HUDEP-2 (cell line): Measurements from ENCODE around the gene BABAM2.

ENCODE experiments used
- DNase-seq, 76 experiments: peaks; one replicate each; lab custom pipeline; 2025; ENCODE audit not compliant: unreplicated experiment in 76 of 76; lab: John Stamatoyannopoulos, UW

Gene BABAM2

GRCh38 chr2:28348149-28348567 is 457.6 kb downstream of the BABAM2 start:
- no peak for DNase-seq

- DNase-seq = no peak
Observed at GRCh38 chr2:28348921-28349320, 458.4 kb downstream of the BABAM2 start.

- no peak for DNase-seq
Observed at GRCh38 chr2:28349546-28350165, 459.1 kb downstream of the BABAM2 start.

GRCh38 chr2:28350196-28350595 is 459.7 kb downstream of the BABAM2 start:
- no peak for DNase-seq

- DNase-seq = no peak
Observed at GRCh38 chr2:28350791-28351285, 460.3 kb downstream of the BABAM2 start.

GRCh38 chr2:28351621-28352020 is 461.1 kb downstream of the BABAM2 start:
- no peak for DNase-seq

- DNase-seq = no peak
Observed at GRCh38 chr2:28352104-28352503, 461.6 kb downstream of the BABAM2 start.

- no peak for DNase-seq
Observed at GRCh38 chr2:28352610-28353195, 462.2 kb downstream of the BABAM2 start.

- DNase-seq = peak in 23 of 76 experiments; percentile 33 to 78 (median 50)
Observed at GRCh38 chr2:28354920-28355520, 464.5 kb downstream of the BABAM2 start.

- DNase-seq = peak in 75 of 76 experiments; percentile 10 to 96 (median 84)
Observed at GRCh38 chr2:28355521-28356094, 465.1 kb downstream of the BABAM2 start.

- peak; percentile 36 to 98 (median 94) for DNase-seq
Observed at GRCh38 chr2:28356095-28356911, 465.8 kb downstream of the BABAM2 start.

- peak in 2 of 76 experiments; percentile 27 to 30 for DNase-seq
Observed at GRCh38 chr2:28357055-28357454, 466.5 kb downstream of the BABAM2 start.

GRCh38 chr2:28357948-28358667 is 467.6 kb downstream of the BABAM2 start:
- no peak for DNase-seq

- peak in 2 of 76 experiments; percentile 23 to 46 for DNase-seq
Observed at GRCh38 chr2:28358668-28359201, 468.2 kb downstream of the BABAM2 start.

GRCh38 chr2:28359222-28360057 is 468.9 kb downstream of the BABAM2 start:
- peak in 57 of 76 experiments; percentile 8 to 82 (median 35) for DNase-seq

GRCh38 chr2:28360058-28360717 is 469.7 kb downstream of the BABAM2 start:
- DNase-seq = peak in 13 of 76 experiments; percentile 9 to 45 (median 32)

GRCh38 chr2:28360718-28361293 is 470.3 kb downstream of the BABAM2 start:
- peak in 59 of 76 experiments; percentile 9 to 76 (median 52) for DNase-seq
